Lower leg skin (tissue), 4 donors: ENCODE measurements around the gene IL25. TPM values are rescaled to one million over a fixed set of nuclear protein-coding genes. Genes with fewer than 3 reads are reported as not detected.

Experiments
- DNase-seq, 2 donors: peaks; one replicate each; pipeline ENCODE4 v3.0.0-alpha.2; 2019; ENCODE audit warnings: low spot score in 2 of 2
- H3K4me3 ChIP-seq: fragments of 200-600 bp; sonication (generic); 2 replicates; pipeline ENCODE4 v1.5.1; 2017; ENCODE audit warnings: mild to moderate bottlenecking, low read depth; ENCODE audit not compliant: poor library complexity, severe bottlenecking
- CTCF ChIP-seq, 3 donors: fragments of 450-650 bp; IDR thresholded peaks; one replicate each; pipeline ENCODE4 v1.5.1; 2016; ENCODE audit warnings: antibody characterized with exemption in 3 of 3, mild to moderate bottlenecking in 3 of 3, moderate library complexity in 2 of 3
- POLR2A ChIP-seq, 2 donors: fragments of 450-650 bp; IDR thresholded peaks; one replicate each; pipeline ENCODE4 v1.6.1; 2016 to 2017; ENCODE audit warnings: antibody characterized with exemption in 2 of 2, mild to moderate bottlenecking in 1 of 2, moderate library complexity in 1 of 2
- WGBS, 2 donors: methylation state at CpG; one replicate each; pipeline ENCODE4 v1.1.5; 2018; 5-methylcytosine and 5-hydroxymethylcytosine counted together
- intact Hi-C: fragments of 100-400 bp; cut with DNase I; formaldehyde crosslinking; loops from one replicate; pipeline ENCODE4 v1.15.0; 2023; ENCODE audit warnings: low total_unique reads
- total RNA-seq, 4 donors: library from RNA; depleted of rRNA; stranded (reverse); fragments of >200 nt; gene quantifications; one replicate each; pipeline ENCODE4 v1.1.0, GENCODE V29; 2016

The IL25 gene
- total RNA-seq, 4 donors from 2014 or later: not detected

GRCh38 chr14:23346693-23347405 lies 25.8 kb upstream of the IL25 start:
- no peak overlapping the region for H3K4me3 ChIP-seq
- WGBS, 2 donors: 82 to 89% methylated on average over 19 to 25 of the region's 27 CpGs
- no peak for TF ChIP-seq CTCF (IDR thresholded peaks at IDR 0.05)
- no peak for TF ChIP-seq POLR2A (IDR thresholded peaks at IDR 0.05)
- peak in 1 of 2 donors; percentile 75 for DNase-seq
- intact Hi-C loops: loop anchor here (10.0 kb wide), 1 partner anchor 98 kb away; no protein-coding TSS in a partner anchor

- 92 to 97% methylated on average over 14 to 19 of the region's 19 CpGs for WGBS, 2 donors
- H3K4me3 ChIP-seq: no peak overlapping the region
- TF ChIP-seq POLR2A (IDR thresholded peaks at IDR 0.05): no peak
- peak in 1 of 2 donors; percentile 60 for DNase-seq
- intact Hi-C loops: loop anchor here (10.0 kb wide), 1 partner anchor 97 kb away; no protein-coding TSS in a partner anchor
Measured at GRCh38 chr14:23347406-23348296, 25.0 kb upstream of the IL25 start.

GRCh38 chr14:23348297-23348655 lies 24.3 kb upstream of the IL25 start:
- H3K4me3 ChIP-seq: no peak overlapping the region
- TF ChIP-seq CTCF (IDR thresholded peaks at IDR 0.05) (no peak), POLR2A (IDR thresholded peaks at IDR 0.05) (no peak)
- WGBS, 2 donors: 83 to 87% methylated on average over 6 of the region's 6 CpGs
- peak in 1 of 2 donors; percentile 72 for DNase-seq
- intact Hi-C loops: loop anchor here (10.0 kb wide), 1 partner anchor 97 kb away; no protein-coding TSS in a partner anchor

- WGBS, 2 donors: 87 to 93% methylated on average over 8 of the region's 8 CpGs
- intact Hi-C loops: loop anchor here (10.0 kb wide), 1 partner anchor 96 kb away; no protein-coding TSS in a partner anchor
- no peak overlapping the region for H3K4me3 ChIP-seq
- peak in 1 of 2 donors; percentile 79 for DNase-seq
- TF ChIP-seq POLR2A (IDR thresholded peaks at IDR 0.05) (no peak), CTCF (IDR thresholded peaks at IDR 0.05) (no peak)
Measured at GRCh38 chr14:23349156-23349845, 23.3 kb upstream of the IL25 start.

- TF ChIP-seq CTCF (IDR thresholded peaks at IDR 0.05) (no peak), POLR2A (IDR thresholded peaks at IDR 0.05) (no peak)
- peak in 1 of 2 donors; percentile 70 for DNase-seq
- H3K4me3 ChIP-seq: peak overlapping the region; percentile 37
- 7 to 15% methylated on average over 28 to 51 of the region's 61 CpGs for WGBS, 2 donors
- intact Hi-C loops: no loop called here
Measured at GRCh38 chr14:23351681-23352505, 20.7 kb upstream of the IL25 start.
